PC-9 (cell line): ENCODE results near the gene CCDC15.

Source experiments
- EZH2 ChIP-seq: fragments of 200-600 bp; sonication (generic); IDR thresholded peaks from 2 replicates; pipeline ENCODE4 v1.8.0; 2017; ENCODE audit warnings: antibody characterized with exemption, low read depth
- TF ChIP-seq, protein P1 (sequence below): fragments of 200-600 bp; sonication (generic); conservative IDR thresholded peaks from 2 replicates; pipeline ENCODE4 v1.6.1; 2017; ENCODE audit warnings: mixed run types, antibody characterized with exemption, mild to moderate bottlenecking, moderate library complexity

DNA sequence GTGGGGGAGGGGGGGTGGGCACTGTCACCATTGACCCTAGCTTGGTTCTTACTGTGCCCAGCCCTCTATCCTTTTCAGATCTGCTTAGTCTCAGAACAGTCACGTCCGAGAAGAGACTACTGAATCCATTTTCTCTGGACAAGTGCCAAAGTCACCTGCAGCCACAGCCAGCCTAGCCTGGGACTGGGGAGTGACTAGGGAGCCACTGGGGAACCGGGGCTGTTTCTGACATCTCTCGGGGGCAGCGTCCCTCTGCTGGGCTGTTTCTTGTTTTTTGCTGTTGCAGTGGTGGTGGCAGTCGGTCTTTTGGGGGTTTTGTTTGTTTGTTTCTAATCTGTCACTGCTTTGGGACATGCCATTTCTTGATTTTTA, 117.8 kb downstream of the CCDC15 start:
- TF ChIP-seq, protein P1, sequence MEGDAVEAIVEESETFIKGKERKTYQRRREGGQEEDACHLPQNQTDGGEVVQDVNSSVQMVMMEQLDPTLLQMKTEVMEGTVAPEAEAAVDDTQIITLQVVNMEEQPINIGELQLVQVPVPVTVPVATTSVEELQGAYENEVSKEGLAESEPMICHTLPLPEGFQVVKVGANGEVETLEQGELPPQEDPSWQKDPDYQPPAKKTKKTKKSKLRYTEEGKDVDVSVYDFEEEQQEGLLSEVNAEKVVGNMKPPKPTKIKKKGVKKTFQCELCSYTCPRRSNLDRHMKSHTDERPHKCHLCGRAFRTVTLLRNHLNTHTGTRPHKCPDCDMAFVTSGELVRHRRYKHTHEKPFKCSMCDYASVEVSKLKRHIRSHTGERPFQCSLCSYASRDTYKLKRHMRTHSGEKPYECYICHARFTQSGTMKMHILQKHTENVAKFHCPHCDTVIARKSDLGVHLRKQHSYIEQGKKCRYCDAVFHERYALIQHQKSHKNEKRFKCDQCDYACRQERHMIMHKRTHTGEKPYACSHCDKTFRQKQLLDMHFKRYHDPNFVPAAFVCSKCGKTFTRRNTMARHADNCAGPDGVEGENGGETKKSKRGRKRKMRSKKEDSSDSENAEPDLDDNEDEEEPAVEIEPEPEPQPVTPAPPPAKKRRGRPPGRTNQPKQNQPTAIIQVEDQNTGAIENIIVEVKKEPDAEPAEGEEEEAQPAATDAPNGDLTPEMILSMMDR = no peak
- no peak for TF ChIP-seq EZH2
